GM19193 (cell line): ENCODE results near the gene PRKG1.

Experiments
- POLR2A ChIP-seq: IDR thresholded peaks from 4 replicates; pipeline ENCODE4 v1.6.1; 2011; ENCODE audit not compliant: insufficient read depth, insufficient read length; ENCODE audit errors: extremely low read depth

PRKG1 gene

DNA sequence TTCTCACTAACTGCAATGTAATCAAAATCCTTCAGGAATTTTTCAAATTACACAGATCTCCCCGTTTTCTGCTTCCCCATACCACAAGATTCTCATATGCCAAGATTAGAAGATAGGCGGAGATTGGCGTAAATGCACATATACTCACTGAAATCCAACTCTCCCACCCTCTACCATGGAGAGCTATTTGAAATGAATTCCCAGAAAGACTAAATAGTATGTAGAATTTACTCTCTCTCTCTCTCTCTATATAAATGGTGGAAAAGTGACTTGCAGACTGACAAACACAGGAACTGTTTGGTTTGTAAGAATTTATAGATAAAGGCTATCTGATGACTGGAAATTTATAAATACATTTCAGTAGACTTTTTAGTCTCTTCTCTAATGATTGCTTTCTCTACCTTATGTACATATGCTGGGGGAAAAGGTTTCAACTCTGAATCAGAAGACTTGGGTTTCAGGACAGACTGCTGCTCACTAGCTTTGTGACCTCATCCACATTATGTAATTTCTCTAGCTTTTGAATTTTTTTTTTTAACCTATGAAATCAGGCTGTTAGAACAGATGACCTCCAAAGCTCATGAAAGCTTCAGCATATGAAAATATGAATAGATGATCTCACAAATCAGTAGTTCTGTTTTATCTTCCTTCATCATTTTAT lies 692.9 kb downstream of the PRKG1 start:
- TF ChIP-seq POLR2A, result no peak

DNA sequence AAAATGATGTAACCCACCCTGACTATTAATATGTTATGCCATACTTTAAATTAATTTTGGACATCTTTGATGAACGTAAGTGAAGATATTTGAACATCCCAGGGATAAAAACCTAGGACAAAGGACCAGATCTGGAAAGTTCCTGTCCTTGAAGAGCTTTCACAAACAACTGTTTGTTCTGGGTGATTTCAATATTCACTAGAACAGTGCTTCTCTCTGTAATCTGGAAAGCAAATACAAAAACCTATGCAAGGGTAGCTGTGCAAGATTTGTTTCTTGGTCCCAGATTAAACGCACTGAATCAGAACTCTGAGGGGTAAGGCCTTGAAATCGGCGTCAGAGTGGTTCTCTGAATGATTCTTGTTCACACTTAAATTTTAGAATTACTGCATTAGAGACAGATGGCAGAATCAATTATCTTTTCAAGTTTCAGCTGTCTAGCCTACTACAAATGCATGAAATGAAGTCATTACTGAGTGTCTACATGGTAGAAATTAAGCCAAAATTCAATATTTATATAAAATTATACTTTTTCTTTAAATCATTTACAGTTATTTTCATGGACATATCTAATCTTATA lies 694.7 kb downstream of the PRKG1 start:
- TF ChIP-seq POLR2A, result no peak

DNA sequence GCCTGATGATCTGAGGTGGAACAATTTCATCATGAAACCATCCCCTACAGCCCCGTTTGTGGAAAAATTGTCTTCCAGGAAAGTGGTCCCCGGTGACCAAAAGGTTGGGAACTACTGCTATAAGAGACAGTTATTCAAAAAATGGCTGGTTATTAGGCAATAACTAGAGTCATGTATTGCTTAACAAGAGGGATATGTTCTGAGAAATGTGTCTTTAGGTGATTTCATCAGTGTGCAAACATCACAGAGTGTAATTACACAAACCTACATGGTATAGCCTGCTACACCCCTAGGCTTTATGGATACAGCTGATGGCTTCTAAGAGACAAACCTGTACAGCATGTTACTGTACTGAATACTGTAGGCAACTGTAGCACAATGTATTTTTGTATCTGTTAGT lies 696.4 kb downstream of the PRKG1 start:
- no peak for TF ChIP-seq POLR2A

DNA sequence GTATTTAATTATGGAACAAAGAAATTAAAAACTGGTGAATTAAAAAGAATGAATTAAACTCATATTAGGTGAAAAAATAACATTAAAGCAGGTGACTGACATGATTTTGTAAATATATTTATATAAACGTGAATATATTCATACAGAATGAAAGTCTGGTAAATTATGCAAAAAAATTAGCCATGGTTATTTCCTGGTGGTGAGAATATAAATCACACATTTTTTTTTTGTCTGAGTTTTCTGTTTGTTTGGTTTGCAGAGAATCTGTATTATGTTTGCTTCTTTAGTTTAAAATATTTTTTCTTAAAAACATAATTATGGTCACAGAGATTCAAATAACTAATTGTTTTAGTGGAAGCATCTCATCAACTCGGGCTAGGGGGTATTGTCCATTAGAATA lies 698.1 kb downstream of the PRKG1 start:
- no peak for TF ChIP-seq POLR2A

DNA sequence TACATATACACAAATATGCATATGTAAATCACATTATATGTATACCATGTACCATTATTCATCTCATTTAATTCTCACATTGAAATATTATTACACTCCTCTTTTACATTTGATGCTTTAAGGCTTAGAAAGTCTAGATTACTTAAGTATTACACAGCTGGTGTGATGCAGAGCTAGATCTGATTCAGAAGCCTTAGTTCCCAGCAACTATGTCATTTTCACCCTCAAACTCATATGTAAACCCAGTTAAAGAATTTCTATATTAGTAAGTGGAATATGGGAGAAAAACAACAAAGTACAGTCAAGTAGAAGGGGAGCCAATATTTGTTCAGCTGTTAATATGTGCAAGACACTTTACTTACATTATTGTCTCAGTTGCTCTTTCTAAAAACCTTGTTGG lies 699.4 kb downstream of the PRKG1 start:
- no peak for TF ChIP-seq POLR2A

DNA sequence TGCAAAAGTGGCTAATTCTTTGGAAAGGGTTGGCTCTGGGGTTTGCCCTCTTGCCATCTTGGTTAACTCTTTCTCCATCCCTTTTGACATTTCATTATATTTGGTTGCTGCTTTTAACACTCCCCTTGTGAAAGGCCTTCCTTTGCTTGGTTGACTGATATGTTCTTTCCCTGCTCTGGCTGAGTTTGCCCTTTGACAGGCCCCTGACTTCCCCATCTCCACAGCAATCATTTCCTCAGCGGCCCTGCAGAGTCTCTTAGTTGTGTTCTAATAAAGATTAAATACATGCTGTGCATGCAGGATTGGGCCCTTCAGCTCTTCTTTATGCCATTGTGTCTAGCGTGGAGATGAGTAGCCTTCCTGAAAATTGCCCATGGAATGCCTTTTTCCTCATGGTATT lies 709.7 kb downstream of the PRKG1 start:
- TF ChIP-seq POLR2A, result no peak

DNA sequence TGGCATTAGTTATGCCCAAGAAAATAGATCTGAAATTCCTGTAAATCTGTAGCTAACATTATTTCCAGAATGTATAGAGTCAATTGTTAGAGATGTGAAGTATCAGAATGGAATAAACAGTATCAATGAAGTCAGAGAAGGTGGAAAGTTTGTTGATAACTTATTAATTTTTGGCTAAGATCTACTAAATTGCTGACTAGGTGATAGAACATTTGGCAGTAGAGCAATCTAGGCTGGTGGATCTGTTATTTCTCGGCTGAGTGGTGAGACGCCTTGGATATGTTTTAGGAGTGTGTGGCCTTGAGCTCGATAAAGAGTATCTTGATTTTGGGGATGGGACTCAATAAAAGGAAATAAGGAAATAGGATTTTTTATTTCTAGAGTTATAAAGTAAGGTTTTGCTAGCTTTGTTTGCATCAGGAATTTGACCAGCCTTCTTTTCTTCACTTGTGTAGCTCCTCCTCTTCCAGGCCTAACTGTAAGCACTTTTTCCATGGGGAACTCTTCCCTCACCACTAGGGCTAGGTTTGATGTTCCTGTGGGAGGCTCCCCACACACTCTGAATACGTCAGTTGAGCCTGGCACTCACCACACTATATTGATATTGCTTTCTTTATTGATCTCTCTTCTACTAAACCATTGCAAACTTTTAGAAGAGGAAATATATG lies 711.9 kb downstream of the PRKG1 start:
- no peak for TF ChIP-seq POLR2A

DNA sequence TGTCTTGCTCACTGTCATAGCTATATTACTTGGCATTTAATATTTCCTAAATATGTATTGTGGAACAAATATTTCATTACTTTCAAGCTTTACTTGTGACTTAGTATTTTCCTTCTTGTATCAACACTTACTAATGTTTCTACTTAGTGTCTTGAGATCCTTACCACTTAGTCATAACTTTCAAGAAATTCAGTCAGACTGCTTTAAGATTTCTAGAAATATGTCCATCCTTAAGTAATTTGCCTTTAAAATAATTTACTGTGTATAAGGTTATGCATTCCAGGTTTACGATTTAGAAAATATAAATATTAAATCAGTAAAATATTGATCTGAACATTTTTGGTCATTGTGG lies 712.4 kb downstream of the PRKG1 start:
- TF ChIP-seq POLR2A, result no peak

DNA sequence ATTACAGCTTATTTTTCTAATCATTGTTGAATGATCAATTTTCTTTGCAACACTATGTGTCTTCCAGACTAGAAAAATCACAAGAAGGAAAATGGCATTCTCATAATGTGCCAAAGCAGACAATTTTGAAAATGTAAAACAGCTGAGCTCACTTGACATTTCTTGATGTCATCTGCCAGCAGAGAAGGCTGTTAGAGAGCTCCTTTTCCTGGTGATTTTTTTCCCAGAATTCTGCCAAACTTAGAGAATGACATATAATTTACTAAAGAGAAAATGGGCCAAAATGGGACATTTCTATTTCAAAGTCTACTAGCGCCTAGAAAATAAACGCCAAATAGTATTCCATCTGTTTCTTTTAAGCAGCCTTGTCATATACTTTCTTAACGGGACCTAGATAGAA lies 714.0 kb downstream of the PRKG1 start:
- no peak for TF ChIP-seq POLR2A

DNA sequence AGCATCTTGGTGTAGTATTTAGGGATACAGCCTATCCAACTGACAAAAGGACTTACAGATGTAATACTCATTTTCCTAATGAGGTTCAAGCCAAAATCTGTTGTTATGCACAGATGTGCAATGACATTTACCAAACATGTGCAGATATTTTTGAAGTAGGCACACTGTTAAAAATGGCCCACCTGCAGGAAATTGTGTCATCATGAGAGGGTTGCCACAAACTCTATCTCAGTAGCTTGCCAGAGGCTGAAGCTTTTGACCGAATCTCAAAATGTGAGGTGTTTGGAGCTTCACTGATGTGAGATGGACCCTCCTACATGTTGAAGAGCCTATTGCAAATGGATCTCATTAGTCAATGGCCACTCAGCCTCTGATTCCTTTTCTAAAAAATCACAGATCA lies 714.8 kb downstream of the PRKG1 start:
- TF ChIP-seq POLR2A, result no peak

DNA sequence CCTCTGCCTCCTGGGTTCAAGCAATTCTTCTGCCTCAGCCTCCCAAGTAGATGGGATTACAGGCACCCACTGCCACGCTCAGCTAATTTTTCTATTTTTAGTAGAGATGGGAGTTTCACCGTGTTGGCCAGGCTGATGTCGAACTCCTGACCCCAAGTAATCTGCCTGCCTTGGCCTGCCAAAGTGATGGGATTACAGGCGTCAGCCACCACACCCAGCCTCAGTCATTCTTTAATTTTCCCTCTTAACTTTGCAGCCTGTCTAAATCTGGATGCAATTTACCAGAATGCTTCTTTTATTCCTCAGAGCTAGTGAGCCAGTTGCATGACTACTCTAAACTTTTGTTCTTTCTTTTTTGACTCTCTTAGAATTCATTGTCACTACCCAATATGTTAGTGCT lies 715.6 kb downstream of the PRKG1 start:
- TF ChIP-seq POLR2A, result no peak

DNA sequence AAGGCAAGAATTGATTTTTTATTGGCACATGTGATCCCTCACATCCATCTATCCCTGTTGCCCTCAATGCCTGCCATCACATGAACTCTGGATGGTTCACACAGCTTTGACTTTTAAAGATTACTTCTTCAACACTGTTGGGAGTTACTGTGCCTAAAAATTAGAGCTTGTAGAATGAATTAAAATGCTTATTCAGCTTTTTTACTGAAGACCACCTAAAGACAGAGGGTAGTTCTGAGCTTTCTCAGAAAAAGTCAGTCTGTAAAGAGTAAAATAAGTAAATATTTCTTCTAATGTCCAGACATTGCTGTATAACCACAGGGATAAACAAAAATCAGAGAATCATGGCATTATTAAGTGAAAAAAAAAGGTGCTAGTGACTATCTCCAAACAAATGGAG lies 718.4 kb downstream of the PRKG1 start:
- no peak for TF ChIP-seq POLR2A

DNA sequence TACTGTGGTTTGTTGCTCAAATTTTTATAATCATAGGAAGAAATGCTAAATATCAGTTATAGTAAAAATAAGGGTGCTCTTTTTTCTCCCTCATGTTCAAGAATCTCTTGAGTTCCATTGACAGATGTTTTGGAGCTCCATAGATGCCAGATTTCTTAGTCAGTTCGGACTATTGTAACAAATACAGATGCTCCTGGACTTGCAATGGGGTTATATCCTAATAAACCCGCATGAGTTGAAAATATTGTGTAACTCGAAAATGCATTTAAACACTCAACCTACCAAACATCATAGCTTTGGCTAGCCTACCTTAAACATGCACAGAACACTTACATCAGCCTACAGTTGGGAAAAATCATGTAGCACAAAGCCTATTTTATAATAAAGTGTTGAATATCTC lies 725.8 kb downstream of the PRKG1 start:
- no peak for TF ChIP-seq POLR2A

DNA sequence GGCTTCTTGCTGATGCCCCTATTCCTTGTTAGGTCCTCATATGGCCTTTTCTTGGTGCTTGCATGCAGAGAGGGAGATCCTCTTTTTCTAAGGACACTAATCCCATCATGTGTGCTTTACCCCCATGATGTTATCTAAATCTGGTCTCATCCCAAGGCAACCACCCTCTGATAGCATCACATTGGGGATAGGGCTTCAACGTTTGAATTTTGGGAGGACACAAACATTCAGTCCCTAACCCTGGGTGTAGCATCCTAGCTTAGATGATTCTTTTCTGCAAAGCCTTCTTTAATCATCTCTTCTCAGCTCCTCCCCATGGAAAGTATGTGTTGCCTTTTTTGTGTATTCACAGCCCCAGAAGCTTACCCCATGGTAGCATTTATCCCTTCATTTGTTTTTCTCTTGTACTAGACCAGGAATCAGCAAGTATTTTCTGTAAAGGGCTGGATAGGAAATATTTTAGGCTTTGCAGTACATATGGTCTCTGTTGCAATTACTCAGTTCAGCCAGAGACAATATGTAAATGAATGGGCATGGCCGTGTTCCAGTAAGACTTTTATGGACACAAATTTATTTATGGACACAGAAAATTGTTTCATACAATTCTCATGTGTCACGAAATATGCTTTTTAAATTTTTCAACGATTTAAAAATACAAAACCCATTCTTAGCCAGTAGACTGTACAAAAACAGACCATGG lies 726.6 kb downstream of the PRKG1 start:
- no peak for TF ChIP-seq POLR2A

DNA sequence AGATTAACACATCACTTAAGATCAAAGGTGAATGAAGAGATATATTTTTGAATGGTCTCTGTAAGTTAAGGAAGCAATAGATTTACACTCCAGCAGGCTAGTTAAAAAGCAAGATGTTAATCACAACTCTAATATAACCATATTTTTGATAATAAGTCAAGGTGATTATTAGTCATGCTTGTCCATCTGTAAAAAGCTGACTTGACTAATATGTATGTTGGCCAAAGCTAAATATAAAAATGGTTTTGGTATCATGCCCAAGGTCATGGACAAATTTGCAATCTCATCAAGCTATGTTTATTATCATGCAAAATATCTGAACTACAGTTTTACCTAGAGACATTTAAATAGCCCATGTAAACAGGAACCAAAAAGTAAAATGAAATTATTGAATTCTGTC lies 727.7 kb downstream of the PRKG1 start:
- TF ChIP-seq POLR2A, result no peak

DNA sequence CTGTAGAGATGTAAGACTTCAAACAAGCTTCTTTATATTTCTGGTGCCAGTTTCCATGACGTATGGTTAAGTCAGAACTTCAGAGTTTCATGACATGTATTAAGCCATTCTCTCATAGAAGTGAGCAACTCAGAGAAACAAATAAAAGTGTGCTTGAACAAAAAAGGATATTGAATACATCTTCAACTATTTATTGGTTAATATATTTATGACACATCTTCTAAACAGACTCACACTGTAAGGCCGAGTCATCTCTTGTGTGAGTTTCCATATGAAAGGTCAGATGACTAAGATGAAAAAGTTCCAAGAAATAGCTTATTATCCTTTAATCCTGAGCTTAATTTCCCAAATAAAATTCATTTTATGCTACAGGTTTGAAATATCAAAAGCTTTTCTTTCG lies 730.6 kb downstream of the PRKG1 start:
- TF ChIP-seq POLR2A, result no peak

DNA sequence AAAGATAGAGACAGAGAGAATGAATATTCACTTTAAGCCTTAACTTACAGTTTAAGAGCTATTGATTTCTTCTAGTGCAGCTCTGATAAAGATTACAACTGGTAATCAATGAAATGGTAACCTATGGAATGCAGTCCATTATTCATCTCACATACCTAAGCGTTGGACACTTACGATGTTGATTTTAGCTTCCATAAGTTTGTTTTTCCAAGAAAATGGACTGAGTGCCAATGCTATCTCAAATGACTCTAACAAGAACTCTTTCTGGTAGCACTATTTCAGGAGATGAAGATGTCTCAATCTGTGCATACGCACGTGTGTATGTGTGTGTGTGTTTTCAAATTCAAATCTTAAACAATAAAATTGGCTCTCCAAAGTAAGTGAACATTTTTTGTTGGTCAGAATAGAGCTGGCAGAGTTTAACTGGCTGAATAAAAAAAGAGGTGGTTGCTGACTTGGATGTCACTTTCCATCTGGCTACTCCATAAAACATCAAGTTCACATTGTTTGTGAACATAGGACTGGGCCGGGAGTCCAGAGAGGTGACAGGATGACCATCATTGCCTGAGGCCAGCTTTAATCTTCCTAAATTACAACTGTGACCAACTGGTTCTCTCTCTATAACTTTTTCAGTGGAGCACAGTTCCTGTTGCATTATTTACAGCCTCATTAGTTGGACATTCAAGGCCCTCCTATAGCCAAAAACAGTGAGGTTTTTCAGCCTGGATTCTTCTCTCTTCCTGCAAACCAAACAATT lies 732.0 kb downstream of the PRKG1 start:
- no peak for TF ChIP-seq POLR2A
